ENCODE results near the gene FAAP100. TPM values are rescaled to one million over a fixed set of nuclear protein-coding genes. Genes with fewer than 3 reads are reported as not detected.

FAAP100 gene
- total RNA-seq, 1 donor from 2014 or later: 41.4 TPM

- H3K36me3 ChIP-seq (ENCODE audit: control insufficient read depth, insufficient read depth, low read length): peaks cover 3% of the 10 kb centered on the region
- DNase-seq (ENCODE audit: low read depth): no peak
- H3K27me3 ChIP-seq (ENCODE audit: control insufficient read depth, insufficient read depth, low read length): no peaks in the 10 kb centered on the region
- no peak overlapping the region for H3K4me3 ChIP-seq (ENCODE audit: low read depth, low read length)
- TF ChIP-seq CTCF (IDR thresholded peaks at IDR 0.05; ENCODE audit: insufficient read depth, low read length, poor library complexity, severe bottlenecking): no peak
These were observed 35.7 kb downstream of the FAAP100 start for GRCh38 chr17:81516439-81516838.

GRCh38 chr17:81515530-81516041 lies 36.6 kb downstream of the FAAP100 start:
- Histone ChIP-seq H3K36me3 (ENCODE audit: control insufficient read depth, insufficient read depth, low read length) (peaks cover 11% of the 10 kb centered on the region), H3K4me3 (ENCODE audit: low read depth, low read length) (peak overlapping the region; percentile 71), H3K27me3 (ENCODE audit: control insufficient read depth, insufficient read depth, low read length) (no peaks in the 10 kb centered on the region)
- DNase-seq (ENCODE audit: low read depth): no peak
- no peak for TF ChIP-seq CTCF (IDR thresholded peaks at IDR 0.05; ENCODE audit: insufficient read depth, low read length, poor library complexity, severe bottlenecking)

GRCh38 chr17:81514739-81515529 lies 37.2 kb downstream of the FAAP100 start:
- TF ChIP-seq CTCF (IDR thresholded peaks at IDR 0.05; ENCODE audit: insufficient read depth, low read length, poor library complexity, severe bottlenecking): no peak
- no peaks in the 10 kb centered on the region for H3K27me3 ChIP-seq (ENCODE audit: control insufficient read depth, insufficient read depth, low read length)
- no peak for DNase-seq (ENCODE audit: low read depth)
- H3K4me3 ChIP-seq (ENCODE audit: low read depth, low read length): peak overlapping the region; percentile 71
- H3K36me3 ChIP-seq (ENCODE audit: control insufficient read depth, insufficient read depth, low read length): peaks cover 12% of the 10 kb centered on the region

GRCh38 chr17:81514489-81514738 lies 37.7 kb downstream of the FAAP100 start:
- TF ChIP-seq CTCF (IDR thresholded peaks at IDR 0.05; ENCODE audit: insufficient read depth, low read length, poor library complexity, severe bottlenecking): no peak
- Histone ChIP-seq H3K4me3 (ENCODE audit: low read depth, low read length) (peak overlapping the region; percentile 71), H3K27me3 (ENCODE audit: control insufficient read depth, insufficient read depth, low read length) (no peaks in the 10 kb centered on the region), H3K36me3 (ENCODE audit: control insufficient read depth, insufficient read depth, low read length) (peaks cover 12% of the 10 kb centered on the region)
- DNase-seq (ENCODE audit: low read depth): no peak

GRCh38 chr17:81513753-81514488 lies 38.2 kb downstream of the FAAP100 start:
- no peaks in the 10 kb centered on the region for H3K27me3 ChIP-seq (ENCODE audit: control insufficient read depth, insufficient read depth, low read length)
- DNase-seq (ENCODE audit: low read depth): no peak
- H3K36me3 ChIP-seq (ENCODE audit: control insufficient read depth, insufficient read depth, low read length): peaks cover 12% of the 10 kb centered on the region
- no peak for TF ChIP-seq CTCF (IDR thresholded peaks at IDR 0.05; ENCODE audit: insufficient read depth, low read length, poor library complexity, severe bottlenecking)
- peak overlapping the region; percentile 71 for H3K4me3 ChIP-seq (ENCODE audit: low read depth, low read length)

Data from kidney epithelial cell (primary cell).